Uterus (tissue), 2 donors: ENCODE measurements around the gene ATP8A2.

Experiments used
- POLR2A ChIP-seq, 2 donors: fragments of 450-650 bp; IDR thresholded peaks; one replicate each; pipeline ENCODE4 v1.6.1; 2016; ENCODE audit warnings: antibody characterized with exemption in 2 of 2, mild to moderate bottlenecking in 1 of 2, moderate library complexity in 1 of 2
- TF ChIP-seq, protein P1 (sequence below), 4 experiments: fragments of 200-600 bp in 2 of 4; fragments of 450-650 bp in 2 of 4; sonication (generic) in 2 of 4; IDR thresholded peaks; one replicate each; pipeline ENCODE4 v1.5.1; 2016 to 2019; ENCODE audit warnings: antibody characterized with exemption in 4 of 4, mild to moderate bottlenecking in 2 of 4, moderate library complexity in 1 of 4

DNA sequence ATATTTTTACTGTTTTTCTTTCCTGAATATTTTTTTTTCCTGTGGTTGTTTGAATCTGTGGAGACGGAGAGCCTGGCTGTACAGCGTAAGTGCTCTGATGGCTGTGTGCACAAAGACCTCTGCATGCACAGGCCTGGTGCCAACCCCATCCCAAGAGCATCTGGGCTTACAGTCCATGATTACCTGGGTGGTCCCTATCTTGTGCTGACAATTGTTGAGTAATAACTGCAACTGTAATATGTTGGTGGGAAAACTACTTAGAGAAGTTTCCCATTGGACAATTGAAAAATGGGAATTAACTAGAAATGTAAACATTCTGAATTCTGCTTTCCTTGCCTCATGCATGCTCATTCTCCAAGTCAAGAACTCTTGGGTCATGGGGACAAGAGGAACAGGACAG, 411.3 kb downstream of the ATP8A2 start:
- TF ChIP-seq, protein P1, sequence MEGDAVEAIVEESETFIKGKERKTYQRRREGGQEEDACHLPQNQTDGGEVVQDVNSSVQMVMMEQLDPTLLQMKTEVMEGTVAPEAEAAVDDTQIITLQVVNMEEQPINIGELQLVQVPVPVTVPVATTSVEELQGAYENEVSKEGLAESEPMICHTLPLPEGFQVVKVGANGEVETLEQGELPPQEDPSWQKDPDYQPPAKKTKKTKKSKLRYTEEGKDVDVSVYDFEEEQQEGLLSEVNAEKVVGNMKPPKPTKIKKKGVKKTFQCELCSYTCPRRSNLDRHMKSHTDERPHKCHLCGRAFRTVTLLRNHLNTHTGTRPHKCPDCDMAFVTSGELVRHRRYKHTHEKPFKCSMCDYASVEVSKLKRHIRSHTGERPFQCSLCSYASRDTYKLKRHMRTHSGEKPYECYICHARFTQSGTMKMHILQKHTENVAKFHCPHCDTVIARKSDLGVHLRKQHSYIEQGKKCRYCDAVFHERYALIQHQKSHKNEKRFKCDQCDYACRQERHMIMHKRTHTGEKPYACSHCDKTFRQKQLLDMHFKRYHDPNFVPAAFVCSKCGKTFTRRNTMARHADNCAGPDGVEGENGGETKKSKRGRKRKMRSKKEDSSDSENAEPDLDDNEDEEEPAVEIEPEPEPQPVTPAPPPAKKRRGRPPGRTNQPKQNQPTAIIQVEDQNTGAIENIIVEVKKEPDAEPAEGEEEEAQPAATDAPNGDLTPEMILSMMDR (IDR thresholded peaks at IDR 0.05) = no peak
- TF ChIP-seq POLR2A (IDR thresholded peaks at IDR 0.05) = no peak
